H9 (cell line): ENCODE results near the gene OGFOD2. TPM values are rescaled to one million over a fixed set of nuclear protein-coding genes. Genes with fewer than 3 reads are reported as not detected.

Experiments used
- DNase-seq: peaks from one replicate; pipeline ENCODE4 v3.0.0-alpha.2; 2017
- H2AFZ ChIP-seq: one replicate; pipeline ENCODE4 v1.6.1; 2013; ENCODE audit warnings: mild to moderate bottlenecking, low read length, control low read depth, moderate library complexity
- H2AK5ac ChIP-seq: 2 replicates; pipeline ENCODE4 v1.6.1; 2013; ENCODE audit warnings: low read length, control low read depth, mixed read lengths; ENCODE audit not compliant: insufficient read length
- H2BK120ac ChIP-seq: one replicate; pipeline ENCODE4 v1.6.1; 2013; ENCODE audit warnings: low read depth, mild to moderate bottlenecking, low read length, control low read depth, inconsistent platforms; ENCODE audit not compliant: poor library complexity, severe bottlenecking
- H2BK12ac ChIP-seq: 2 replicates; pipeline ENCODE4 v1.6.1; 2013; ENCODE audit warnings: low read length, control low read depth, mixed read lengths, low read depth; ENCODE audit not compliant: insufficient read length
- H2BK15ac ChIP-seq: 2 replicates; pipeline ENCODE4 v1.6.1; 2013; ENCODE audit warnings: low read depth, low read length, control low read depth
- H2BK20ac ChIP-seq: one replicate; pipeline ENCODE4 v1.6.1; 2013; ENCODE audit warnings: low read depth, mild to moderate bottlenecking, low read length, control low read depth, inconsistent platforms; ENCODE audit not compliant: poor library complexity, severe bottlenecking
- H2BK5ac ChIP-seq: 2 replicates; pipeline ENCODE4 v1.6.1; 2013; ENCODE audit warnings: low read length, control low read depth, mixed read lengths; ENCODE audit not compliant: insufficient read length
- H3K14ac ChIP-seq: 2 replicates; pipeline ENCODE4 v1.6.1; 2013; ENCODE audit warnings: low read length, control low read depth; ENCODE audit not compliant: insufficient read depth
- H3K18ac ChIP-seq: 2 replicates; pipeline ENCODE4 v1.6.1; 2013; ENCODE audit warnings: low read depth, mild to moderate bottlenecking, mixed read lengths, low read length, control low read depth; ENCODE audit not compliant: insufficient read length
- H3K23ac ChIP-seq: 2 replicates; pipeline ENCODE4 v1.6.1; 2013; ENCODE audit warnings: low read length, control low read depth, mixed read lengths, low read depth; ENCODE audit not compliant: insufficient read length
- H3K23me2 ChIP-seq: 2 replicates; pipeline ENCODE4 v1.6.1; 2013; ENCODE audit warnings: low read depth, mild to moderate bottlenecking, mixed read lengths, low read length, control low read depth; ENCODE audit not compliant: insufficient read length, poor library complexity, severe bottlenecking
- H3K27ac ChIP-seq: 2 replicates; pipeline ENCODE4 v1.5.1; 2013; ENCODE audit warnings: low read length, control low read depth, mixed read lengths, low read depth; ENCODE audit not compliant: insufficient read length
- H3K27me3 ChIP-seq: 2 replicates; pipeline ENCODE4 v1.6.1; 2013; ENCODE audit warnings: low read length, control low read depth, inconsistent platforms; ENCODE audit not compliant: insufficient read depth
- H3K4ac ChIP-seq: 2 replicates; pipeline ENCODE4 v1.6.1; 2013; ENCODE audit warnings: low read depth, mild to moderate bottlenecking, control low read depth, inconsistent platforms, low read length, moderate library complexity
- H3K4me1 ChIP-seq: 2 replicates; pipeline ENCODE4 v1.6.1; 2013; ENCODE audit warnings: low read length, control low read depth, inconsistent platforms; ENCODE audit not compliant: insufficient read depth
- H3K4me2 ChIP-seq: 2 replicates; pipeline ENCODE4 v1.6.1; 2013; ENCODE audit warnings: low read length, control low read depth, mixed read lengths; ENCODE audit not compliant: insufficient read length, insufficient read depth
- H3K56ac ChIP-seq: 2 replicates; pipeline ENCODE4 v1.6.1; 2013; ENCODE audit warnings: low read depth, mild to moderate bottlenecking, mixed read lengths, low read length, control low read depth; ENCODE audit not compliant: insufficient read length
- H3K79me1 ChIP-seq: 2 replicates; pipeline ENCODE4 v1.6.1; 2013; ENCODE audit warnings: low read depth, mild to moderate bottlenecking, moderate library complexity, low read length, control low read depth, inconsistent platforms; ENCODE audit not compliant: insufficient read depth, poor library complexity, severe bottlenecking
- H3K79me2 ChIP-seq: 2 replicates; pipeline ENCODE4 v1.6.1; 2013; ENCODE audit warnings: low read length, control low read depth, inconsistent platforms; ENCODE audit not compliant: insufficient read depth
- H3K9ac ChIP-seq: 2 replicates; pipeline ENCODE4 v1.6.1; 2013; ENCODE audit warnings: low read length, control low read depth, mixed read lengths; ENCODE audit not compliant: insufficient read length; ENCODE audit errors: extremely low read depth
- H3K9me3 ChIP-seq: one replicate; pipeline ENCODE4 v1.6.1; 2013; ENCODE audit warnings: low read depth, low read length, inconsistent platforms; ENCODE audit not compliant: control insufficient read depth
- H3T11ph ChIP-seq: one replicate; pipeline ENCODE4 v1.6.1; 2013; ENCODE audit warnings: mild to moderate bottlenecking, low read length, control low read depth, inconsistent platforms
- H4K20me1 ChIP-seq: one replicate; pipeline ENCODE4 v1.6.1; 2013; ENCODE audit not compliant: control insufficient read depth, insufficient read length, insufficient read depth
- H4K5ac ChIP-seq: 2 replicates; pipeline ENCODE4 v1.6.1; 2013; ENCODE audit warnings: low read depth, mild to moderate bottlenecking, mixed read lengths, low read length, control low read depth; ENCODE audit not compliant: insufficient read length
- H4K8ac ChIP-seq: replicated peaks from 2 replicates; pipeline ENCODE4 v1.6.1; 2013; ENCODE audit warnings: low read length, control low read depth, mixed read lengths, low read depth; ENCODE audit not compliant: insufficient read length
- H4K91ac ChIP-seq: 2 replicates; pipeline ENCODE4 v1.6.1; 2013; ENCODE audit warnings: low read depth, mild to moderate bottlenecking, moderate library complexity, mixed read lengths, low read length, control low read depth; ENCODE audit not compliant: insufficient read length
- H3K27ac Mint-ChIP-seq, 3 experiments: 2 replicates in 2 of 3; 3 replicates in 1 of 3; pipeline ENCODE4 v1.8.0; 2020 to 2021; ENCODE audit warnings: mixed read lengths in 3 of 3, mild to moderate bottlenecking in 1 of 3, moderate library complexity in 1 of 3
- H3K27me3 Mint-ChIP-seq: 2 replicates; pipeline ENCODE4 v1.8.0; 2021; ENCODE audit warnings: low read depth, mild to moderate bottlenecking, moderate library complexity, mixed read lengths
- H3K36me3 Mint-ChIP-seq, 3 experiments: 2 replicates in 2 of 3; 3 replicates in 1 of 3; pipeline ENCODE4 v1.8.0; 2020 to 2021; ENCODE audit warnings: low read depth in 3 of 3, mixed read lengths in 3 of 3; ENCODE audit not compliant: insufficient read depth in 1 of 3
- H3K4me1 Mint-ChIP-seq, 2 experiments: 2 replicates each; pipeline ENCODE4 v1.8.0; 2020; ENCODE audit warnings: mixed read lengths in 2 of 2
- H3K4me3 Mint-ChIP-seq, 2 experiments: 2 replicates in 1 of 2; 3 replicates in 1 of 2; pipeline ENCODE4 v1.8.0; 2020 to 2021; ENCODE audit warnings: mild to moderate bottlenecking in 2 of 2, mixed read lengths in 2 of 2, moderate library complexity in 1 of 2
- H3K9me3 Mint-ChIP-seq, 2 experiments: 2 replicates in 1 of 2; 3 replicates in 1 of 2; pipeline ENCODE4 v1.8.0; 2020; ENCODE audit warnings: mild to moderate bottlenecking in 2 of 2, mixed read lengths in 2 of 2, moderate library complexity in 1 of 2
- CTCF ChIP-seq: fragments of 200-600 bp; sonication (generic); conservative IDR thresholded peaks from 3 replicates; pipeline ENCODE4 v1.8.0; 2021; ENCODE audit warnings: antibody characterized with exemption, mild to moderate bottlenecking
- WGBS: extraction: QIAGEN DNeasy Blood & Tissue Kit; methylation state at CpG from one replicate; pipeline ENCODE4 v1.1.7; 2013; ENCODE audit warnings: missing lambda C conversion rate, low lambda C conversion rate, mixed read lengths; ENCODE audit not compliant: insufficient read length; ENCODE audit errors: extremely low coverage; 5-methylcytosine and 5-hydroxymethylcytosine counted together
- total RNA-seq: library from RNA; stranded (reverse); gene quantifications from 2 replicates; pipeline ENCODE4 v1.2.1, GENCODE V29; 2021

The OGFOD2 gene
- total RNA-seq, 1 experiment from 2014 or later = 14.7 TPM

GRCh38 chr12:122969676-122970075 is 5.4 kb upstream of the OGFOD2 start:
- H2AK5ac ChIP-seq = no peak overlapping the region
- H2BK5ac ChIP-seq = no peak overlapping the region
- no peaks in the 10 kb centered on the region for H3K79me2 ChIP-seq
- no peak overlapping the region for H3K14ac ChIP-seq
- no peak overlapping the region for H4K91ac ChIP-seq
- no peak for TF ChIP-seq CTCF
- no peak overlapping the region for H2BK20ac ChIP-seq
- no peak overlapping the region for H3K23ac ChIP-seq
- Mint-ChIP-seq H3K36me3 (no peaks in the 10 kb centered on the region), H3K4me1 (peaks cover 10 to 13% of the 10 kb centered on the region in 2 experiments), H3K9me3 (no peaks in the 10 kb centered on the region), H3K27ac (no peak overlapping the region), H3K27me3 (peaks cover 14% of the 10 kb centered on the region), H3K4me3 (no peak overlapping the region)
- no peak overlapping the region for H2AFZ ChIP-seq
- H3K4ac ChIP-seq = no peak overlapping the region
- no CpG with 5 or more reads among the region's 4 CpGs for WGBS
- H3K4me2 ChIP-seq = no peak overlapping the region
- no peaks in the 10 kb centered on the region for H3K9me3 ChIP-seq
- H4K20me1 ChIP-seq = no peaks in the 10 kb centered on the region
- no peak overlapping the region for H3K9ac ChIP-seq
- H3K18ac ChIP-seq = no peak overlapping the region
- no peaks in the 10 kb centered on the region for H3K27me3 ChIP-seq
- H3K27ac ChIP-seq = no peak overlapping the region
- no peaks in the 10 kb centered on the region for H3K79me1 ChIP-seq
- no peak overlapping the region for H2BK12ac ChIP-seq
- H3T11ph ChIP-seq = no peak overlapping the region
- no peak overlapping the region for H4K8ac ChIP-seq
- no peak overlapping the region for H2BK15ac ChIP-seq
- peaks cover 6% of the 10 kb centered on the region for H3K23me2 ChIP-seq
- no peak overlapping the region for H4K5ac ChIP-seq
- no peak for DNase-seq
- no peak overlapping the region for H3K56ac ChIP-seq
- H3K4me1 ChIP-seq = no peaks in the 10 kb centered on the region
- H2BK120ac ChIP-seq = no peak overlapping the region
